ENCODE measurements around the gene KLHDC4.

GRCh38 chr16:87778830-87779579 is 13.2 kb upstream of the KLHDC4 start:
- TF ChIP-seq CTCF (IDR thresholded peaks at IDR 0.05; ENCODE audit: borderline replicate concordance, extremely low read depth, low read length, poor library complexity, severe bottlenecking) (peak; percentile 99), EZH2 (IDR thresholded peaks at IDR 0.05; ENCODE audit: borderline replicate concordance, low read depth, low read length, severe bottlenecking) (no peak)

All from DND-41 (cell line).